KMS-11 (cell line): ENCODE data around the gene DHRS9.

Experiments
- H2AFZ ChIP-seq: fragments of 200-600 bp; sonication (generic); 2 replicates; pipeline ENCODE4 v1.6.1; 2016; ENCODE audit warnings: antibody characterized with exemption, mixed run types, low read depth
- H3K27ac ChIP-seq: fragments of 200-600 bp; sonication (generic); 2 replicates; pipeline ENCODE4 v1.6.1; 2016; ENCODE audit warnings: mild to moderate bottlenecking, mixed run types
- H3K27me3 ChIP-seq: fragments of 200-600 bp; sonication (generic); 2 replicates; pipeline ENCODE4 v1.6.1; 2017; ENCODE audit warnings: mild to moderate bottlenecking, low read depth, mixed run types, moderate library complexity; ENCODE audit not compliant: insufficient read depth
- H3K36me3 ChIP-seq: fragments of 200-600 bp; sonication (generic); 2 replicates; pipeline ENCODE4 v1.6.1; 2017; ENCODE audit warnings: mild to moderate bottlenecking, mixed run types; ENCODE audit not compliant: insufficient read depth
- H3K4me1 ChIP-seq: fragments of 200-600 bp; sonication (generic); 2 replicates; pipeline ENCODE4 v1.6.1; 2016; ENCODE audit warnings: mild to moderate bottlenecking, low read depth, mixed run types; ENCODE audit not compliant: poor library complexity, severe bottlenecking
- H3K4me2 ChIP-seq: fragments of 200-600 bp; sonication (generic); 2 replicates; pipeline ENCODE4 v1.7.0; 2016; ENCODE audit warnings: mild to moderate bottlenecking, mixed run types
- H3K4me3 ChIP-seq: fragments of 200-600 bp; sonication (generic); IDR thresholded peaks from 2 replicates; pipeline ENCODE4 v1.6.1; 2017; ENCODE audit warnings: low read depth, low read length, mixed read lengths; ENCODE audit not compliant: insufficient read depth
- H3K79me2 ChIP-seq: fragments of 200-600 bp; sonication (generic); 2 replicates; pipeline ENCODE4 v1.6.1; 2016; ENCODE audit warnings: low read depth, mixed run types; ENCODE audit not compliant: insufficient read depth
- H3K9ac ChIP-seq: fragments of 200-600 bp; sonication (generic); 2 replicates; pipeline ENCODE4 v1.6.1; 2016; ENCODE audit warnings: mild to moderate bottlenecking, mixed run types
- H4K20me1 ChIP-seq: fragments of 200-600 bp; sonication (generic); 2 replicates; pipeline ENCODE4 v1.6.1; 2016; ENCODE audit warnings: mild to moderate bottlenecking, mixed run types; ENCODE audit not compliant: insufficient read depth
- CTCF ChIP-seq: fragments of 200-600 bp; sonication (generic); conservative IDR thresholded peaks from 2 replicates; pipeline ENCODE4 v1.6.1; 2017; ENCODE audit warnings: low read depth, mild to moderate bottlenecking, antibody characterized with exemption, low read length, moderate library complexity, mixed read lengths

The DHRS9 gene

GRCh38 chr2:169035887-169036286 lies 33.5 kb upstream of the DHRS9 start:
- Histone ChIP-seq H3K4me3 (no peak overlapping the region), H3K79me2 (no peaks in the 10 kb centered on the region), H4K20me1 (no peaks in the 10 kb centered on the region), H3K27me3 (no peaks in the 10 kb centered on the region), H3K4me2 (no peak overlapping the region), H3K36me3 (no peaks in the 10 kb centered on the region), H3K4me1 (no peaks in the 10 kb centered on the region), H2AFZ (no peak overlapping the region), H3K9ac (no peak overlapping the region), H3K27ac (no peak overlapping the region)
- no peak for TF ChIP-seq CTCF

DNA sequence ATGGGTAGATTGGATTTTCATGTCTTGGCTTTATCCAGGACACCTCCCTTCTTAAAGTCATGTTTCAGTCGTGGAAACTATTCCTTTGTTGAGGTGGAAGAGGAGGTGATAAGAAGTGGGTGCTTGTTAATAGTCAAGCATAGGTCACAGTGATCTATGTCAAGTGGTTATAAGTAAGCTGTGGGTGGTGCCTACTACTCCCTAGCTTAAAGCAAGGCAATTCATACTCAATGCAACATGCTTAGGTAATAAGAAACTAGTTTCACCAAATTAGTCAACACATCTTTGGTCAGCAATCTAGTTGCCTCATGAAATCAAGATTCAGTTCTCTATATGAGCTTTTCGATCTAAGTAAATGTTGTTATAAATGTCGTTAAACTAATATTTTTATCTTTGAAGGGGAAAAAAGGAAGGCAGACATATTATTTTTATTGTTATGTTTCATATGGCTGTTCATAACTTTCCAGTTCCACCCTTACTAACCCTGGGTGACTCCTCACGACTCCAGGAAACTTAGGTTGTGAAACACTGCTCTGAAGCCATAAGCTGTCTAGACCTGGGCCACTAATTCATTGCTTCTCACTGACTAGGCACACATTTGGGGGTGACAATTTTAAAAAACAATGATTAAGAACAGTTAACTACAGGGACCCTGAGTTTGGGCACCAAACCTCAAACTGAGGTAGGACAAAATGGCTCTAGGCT lies 32.5 kb upstream of the DHRS9 start:
- H4K20me1 ChIP-seq: no peaks in the 10 kb centered on the region
- H3K4me3 ChIP-seq: no peak overlapping the region
- H3K4me1 ChIP-seq: no peaks in the 10 kb centered on the region
- TF ChIP-seq CTCF: no peak
- no peak overlapping the region for H3K9ac ChIP-seq
- no peaks in the 10 kb centered on the region for H3K79me2 ChIP-seq
- no peaks in the 10 kb centered on the region for H3K27me3 ChIP-seq
- no peaks in the 10 kb centered on the region for H3K36me3 ChIP-seq
- no peak overlapping the region for H2AFZ ChIP-seq
- no peak overlapping the region for H3K4me2 ChIP-seq
- no peak overlapping the region for H3K27ac ChIP-seq

- Histone ChIP-seq H3K9ac (no peak overlapping the region), H3K27ac (no peak overlapping the region), H3K4me1 (no peaks in the 10 kb centered on the region), H3K36me3 (no peaks in the 10 kb centered on the region), H3K4me3 (no peak overlapping the region), H3K79me2 (no peaks in the 10 kb centered on the region), H3K27me3 (no peaks in the 10 kb centered on the region), H2AFZ (no peak overlapping the region), H4K20me1 (no peaks in the 10 kb centered on the region), H3K4me2 (no peak overlapping the region)
- no peak for TF ChIP-seq CTCF
These were observed 31.0 kb upstream of the DHRS9 start for GRCh38 chr2:169038338-169038757.

DNA sequence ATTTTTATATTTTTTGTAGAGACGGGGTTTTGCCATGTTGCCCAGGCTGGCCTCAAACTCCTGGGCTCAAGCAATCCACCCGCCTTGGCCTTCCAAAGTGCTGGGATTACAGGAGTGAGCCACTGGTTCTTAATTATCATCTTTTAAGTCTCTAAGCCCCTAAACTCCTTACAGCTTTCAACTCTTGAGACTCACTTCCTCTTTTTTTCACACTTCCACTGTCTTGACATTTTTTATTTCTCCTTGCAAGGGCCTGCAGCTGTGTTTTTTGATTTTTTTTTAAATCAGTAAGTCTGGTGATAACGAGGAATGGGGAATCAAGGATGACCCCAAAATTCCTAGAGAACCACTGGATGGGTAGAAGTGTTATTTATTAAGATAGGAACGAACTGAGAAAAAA lies 29.7 kb upstream of the DHRS9 start:
- H3K27me3 ChIP-seq: no peaks in the 10 kb centered on the region
- no peak overlapping the region for H3K27ac ChIP-seq
- H4K20me1 ChIP-seq: no peaks in the 10 kb centered on the region
- H3K79me2 ChIP-seq: no peaks in the 10 kb centered on the region
- no peaks in the 10 kb centered on the region for H3K4me1 ChIP-seq
- no peak overlapping the region for H3K9ac ChIP-seq
- H2AFZ ChIP-seq: no peak overlapping the region
- TF ChIP-seq CTCF: no peak
- H3K36me3 ChIP-seq: no peaks in the 10 kb centered on the region
- H3K4me3 ChIP-seq: no peak overlapping the region
- H3K4me2 ChIP-seq: no peak overlapping the region
